NCI-H1105 treated with DMSO at 0.1 percent for 48 hours (cell line): ENCODE measurements around the gene POP4.
"Not testable (repeated sequence)": the region's sequence is repeated elsewhere in the genome, so short reads cannot be mapped to it uniquely, and the experiment has no call there.

Experiments used
- DNase-seq: peaks from one replicate; lab custom pipeline; 2025; lab: John Stamatoyannopoulos, UW

Gene POP4

DNA sequence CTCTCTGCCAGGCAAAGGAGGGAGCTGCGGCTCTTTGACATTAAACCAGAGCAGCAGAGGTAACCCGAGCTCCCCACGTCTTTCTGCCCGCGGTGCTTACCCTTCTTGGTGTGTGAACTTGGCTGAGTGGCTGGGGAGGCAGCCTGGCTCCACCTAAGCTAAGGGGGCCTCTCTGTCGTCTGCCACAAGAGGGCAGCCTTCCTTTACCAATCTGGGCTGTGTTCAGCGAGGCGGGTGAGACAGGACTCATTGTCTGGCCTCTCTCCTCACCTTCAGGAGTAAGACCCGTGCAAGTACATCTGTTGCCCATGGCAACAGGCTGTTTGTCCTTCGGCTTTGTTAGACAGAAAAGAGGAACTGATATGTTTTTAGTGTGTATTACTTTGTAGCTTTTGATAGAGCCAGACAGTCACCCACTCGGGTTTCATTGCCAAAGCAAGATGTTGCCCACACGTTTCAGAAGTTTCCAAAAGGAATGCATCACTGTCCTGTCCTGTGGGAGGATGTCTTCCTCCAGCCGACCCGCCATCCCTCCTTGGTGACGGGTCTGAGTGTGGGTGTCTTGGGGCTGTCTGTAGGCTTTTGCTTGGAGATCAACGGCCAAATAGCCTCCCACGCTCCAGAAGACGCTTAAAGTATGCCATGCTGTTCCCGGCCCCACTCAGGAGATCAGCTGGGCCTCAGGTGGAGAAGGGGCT, 4.6 kb downstream of the POP4 start:
- peak; percentile 77 for DNase-seq

DNA sequence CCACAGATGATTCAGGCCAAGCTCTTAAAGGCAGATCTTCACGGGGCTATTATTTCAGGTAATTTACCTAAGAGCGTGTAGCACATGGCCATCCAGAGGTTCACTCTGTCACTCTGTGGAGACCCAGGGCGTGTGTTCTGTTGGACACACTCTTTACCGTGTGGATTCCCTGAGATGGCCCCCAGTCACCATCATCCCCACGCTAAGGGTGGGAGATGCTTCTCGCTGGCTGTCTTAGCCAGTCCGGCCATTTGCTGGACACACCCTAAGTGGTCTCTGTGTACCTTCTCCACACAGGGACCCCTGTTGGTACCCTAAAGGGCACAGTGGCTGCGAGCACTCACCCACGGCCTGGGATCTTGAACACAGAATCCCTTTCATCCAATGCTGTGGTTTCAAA, 6.0 kb downstream of the POP4 start:
- no peak for DNase-seq

DNA sequence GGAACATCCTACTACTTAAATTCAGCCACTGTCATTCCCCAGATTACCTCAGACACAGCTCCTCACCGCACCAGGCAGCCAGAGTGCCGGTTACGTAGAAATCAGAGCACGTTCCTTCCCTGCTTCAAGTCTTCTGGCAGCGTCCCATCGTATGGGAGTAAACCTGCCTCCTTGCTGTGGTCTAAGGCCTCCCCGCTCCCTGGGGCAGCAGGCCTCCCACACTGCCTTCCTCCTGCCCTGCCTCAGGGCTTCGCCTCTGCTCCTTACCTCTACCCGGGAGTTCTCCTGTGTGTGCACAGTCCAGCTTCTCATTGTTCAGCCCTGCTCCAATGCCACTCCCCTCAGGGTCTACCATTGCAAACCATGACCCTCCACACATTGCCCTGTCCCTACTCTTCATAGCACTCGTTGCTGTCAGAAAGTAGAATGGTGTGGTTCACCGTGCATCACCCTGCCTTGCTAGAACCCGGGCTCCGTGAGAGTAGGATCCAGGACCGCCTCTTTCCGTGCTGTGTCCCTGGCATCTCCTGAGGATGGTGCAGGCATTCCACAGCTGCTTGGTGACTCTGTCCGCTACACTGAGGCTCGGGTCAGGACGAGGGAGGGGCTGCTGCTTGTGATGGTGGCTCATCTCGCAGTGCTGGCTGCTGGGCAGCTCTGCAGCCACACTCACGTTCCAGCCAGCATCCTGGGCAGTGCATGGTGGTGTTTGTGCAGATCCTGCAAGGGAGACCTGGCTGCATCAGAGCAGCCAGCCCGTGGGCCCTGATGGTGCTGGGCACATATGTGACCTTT, 6.9 kb downstream of the POP4 start:
- DNase-seq, result no peak

DNA sequence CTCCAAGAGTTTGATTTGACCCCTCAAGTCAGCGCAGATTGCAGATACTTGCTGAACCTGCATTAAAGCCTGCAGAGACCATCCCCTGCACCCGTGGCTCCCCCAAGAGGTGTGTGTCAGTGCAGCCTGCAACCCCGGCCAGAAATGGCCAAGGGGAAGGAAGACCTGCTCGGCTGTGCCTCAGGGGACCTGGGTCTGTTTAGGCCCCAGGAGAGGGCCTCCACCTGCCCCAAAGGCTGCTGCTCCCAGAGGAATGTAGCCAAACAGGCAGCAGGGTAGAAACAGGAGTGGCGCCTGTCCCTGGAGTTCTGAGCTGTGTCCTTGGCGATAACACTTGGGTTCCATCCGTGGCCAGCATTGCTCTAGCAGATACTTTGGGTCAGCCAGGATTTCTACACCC, 8.0 kb downstream of the POP4 start:
- DNase-seq, result no peak

DNA sequence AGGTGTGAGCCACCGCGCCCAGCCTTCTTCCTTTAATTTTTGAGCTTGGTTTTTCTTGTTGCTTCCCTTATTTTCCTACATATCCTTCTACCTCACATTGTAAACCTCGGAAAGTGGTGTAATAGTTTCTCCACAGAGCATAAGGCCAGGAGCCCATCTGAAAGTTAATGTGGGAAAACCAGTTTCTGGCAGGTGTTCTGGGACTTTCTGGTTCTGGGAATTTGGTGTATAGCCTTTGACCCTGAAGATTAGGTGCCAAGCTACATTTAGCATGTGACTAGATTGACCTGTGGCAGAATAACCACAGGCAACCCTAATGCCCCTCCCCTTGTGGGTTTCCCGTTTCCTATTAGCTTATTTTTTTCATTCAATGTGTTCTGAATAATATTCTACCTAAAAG, 8.7 kb downstream of the POP4 start:
- DNase-seq, result no peak

DNA sequence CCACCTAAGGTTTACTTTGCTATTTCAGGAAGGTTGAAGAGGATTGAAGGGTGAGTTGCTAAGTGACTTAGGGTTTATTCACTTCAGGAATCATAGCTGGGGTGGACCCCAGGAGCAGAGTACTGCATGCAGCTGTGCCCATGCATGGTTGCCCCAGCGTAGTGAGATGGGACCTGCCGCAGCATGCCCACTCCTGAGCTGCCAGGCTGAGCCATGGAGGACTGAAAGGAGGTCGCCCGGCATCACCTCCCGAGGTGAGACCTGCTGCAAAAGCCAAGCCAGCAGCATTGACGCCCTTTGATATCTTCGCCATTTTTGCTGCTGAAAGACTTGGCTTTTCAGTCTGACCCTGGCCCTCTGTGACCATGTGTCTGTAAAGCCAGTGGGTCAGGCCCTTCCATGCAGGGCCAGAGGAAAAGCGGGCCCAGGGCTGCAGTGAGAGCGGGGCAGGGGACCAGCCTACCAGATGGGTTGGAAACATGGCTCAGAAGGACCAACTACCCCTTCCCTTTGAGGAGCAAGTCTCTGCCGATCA, 9.9 kb downstream of the POP4 start:
- no peak for DNase-seq

DNA sequence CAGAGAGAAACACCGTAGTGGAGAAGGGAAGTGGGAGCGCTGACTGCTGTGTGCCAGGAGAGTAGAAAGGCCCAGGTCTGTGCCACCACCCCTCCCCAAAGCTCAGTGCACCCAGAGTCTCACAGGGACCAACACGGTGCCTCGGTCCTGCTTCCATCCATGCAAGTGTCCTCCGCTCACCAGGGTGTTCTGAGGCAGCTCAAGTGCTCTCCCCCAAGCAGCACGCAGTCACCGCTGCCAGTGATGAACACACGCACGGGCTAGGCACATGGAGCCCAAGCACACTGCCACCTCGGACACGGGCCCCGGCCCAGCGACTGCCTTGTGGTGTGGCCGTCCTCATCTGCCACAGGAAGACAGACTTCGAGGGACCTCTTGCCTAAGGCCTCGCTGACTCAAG, 10.5 kb downstream of the POP4 start:
- DNase-seq, result no peak

DNA sequence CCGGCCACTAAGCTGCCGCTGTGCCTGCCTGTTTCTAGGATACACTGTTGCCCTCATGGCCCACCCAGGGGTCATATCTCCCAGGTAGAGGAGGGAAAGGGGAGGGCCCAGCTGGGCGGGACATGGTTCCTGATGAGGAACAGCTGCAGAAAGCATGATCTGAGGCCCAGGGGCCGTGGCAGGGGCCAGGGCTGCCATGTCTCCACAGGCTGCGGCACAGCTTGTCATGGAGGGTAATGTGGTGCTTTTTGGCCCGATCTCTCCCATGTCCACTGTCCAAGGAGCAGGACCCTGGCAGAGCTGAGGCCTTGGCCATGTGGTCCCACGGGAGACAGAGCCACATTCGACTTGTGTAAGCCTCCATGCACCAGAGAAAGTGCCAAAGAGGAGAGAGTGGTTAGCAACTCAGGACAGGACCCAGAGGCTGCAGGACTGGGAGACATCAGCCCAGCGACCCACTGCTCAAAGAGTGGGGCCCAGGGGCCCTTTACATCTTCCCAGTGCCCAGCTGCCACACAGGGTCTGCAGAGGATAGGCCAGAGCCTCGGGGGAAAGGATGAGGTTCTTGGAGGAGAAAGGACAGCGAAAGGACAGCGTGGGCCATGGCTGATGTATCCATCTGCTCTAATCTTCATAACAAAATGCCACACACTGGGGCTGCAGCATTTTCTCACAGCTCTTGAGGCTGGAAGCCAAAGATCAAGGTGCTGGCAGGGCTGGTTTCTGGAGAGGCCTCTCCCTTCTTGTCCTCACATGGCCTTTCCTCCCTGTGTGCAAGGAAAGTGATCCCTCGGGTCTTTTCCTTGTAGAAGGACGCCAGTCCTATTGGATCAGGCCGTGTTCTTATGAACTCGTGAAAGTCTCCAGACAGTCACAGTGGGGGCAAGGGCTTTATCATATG, 11.5 kb downstream of the POP4 start:
- no peak for DNase-seq

DNA sequence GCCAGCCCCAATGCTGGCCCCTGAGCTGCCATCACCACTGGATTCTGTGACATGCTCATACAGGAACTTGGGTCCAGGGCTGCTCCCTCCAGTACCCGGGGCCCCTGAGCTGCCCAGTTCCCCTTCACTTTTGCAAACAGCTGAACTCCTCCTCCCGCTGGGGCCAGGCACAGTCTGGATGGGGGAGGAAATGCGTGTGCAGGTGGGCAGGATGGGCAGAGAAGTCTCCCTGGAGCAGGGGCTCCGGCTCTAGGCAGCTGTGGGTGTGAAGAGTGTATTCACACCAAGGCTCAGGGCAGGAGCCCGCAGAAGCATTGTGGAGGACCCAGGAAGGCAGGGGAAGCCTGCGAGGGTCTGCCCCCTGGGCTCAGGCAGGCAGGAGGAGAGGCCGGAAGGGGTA, 12.4 kb downstream of the POP4 start:
- DNase-seq, result no peak

DNA sequence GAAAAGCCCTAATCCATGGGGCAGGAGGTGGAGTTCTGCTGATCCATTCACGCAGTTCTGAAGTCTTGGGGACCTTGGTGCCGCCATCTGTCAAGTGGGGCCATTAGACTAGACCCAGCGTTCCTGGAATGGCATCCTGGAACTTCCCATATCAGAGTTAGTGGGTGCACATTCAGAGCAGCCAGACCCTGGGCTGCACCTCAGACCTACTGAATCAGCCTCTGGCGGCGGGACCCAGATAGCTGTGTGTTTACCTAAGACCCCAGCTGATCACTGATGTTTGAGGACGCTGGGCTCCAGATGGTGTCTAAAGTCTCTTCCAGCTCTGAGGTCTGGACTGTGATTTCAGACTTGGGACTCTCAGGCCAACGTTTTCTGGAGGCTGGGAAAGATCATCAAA, 12.8 kb downstream of the POP4 start:
- no peak for DNase-seq

DNA sequence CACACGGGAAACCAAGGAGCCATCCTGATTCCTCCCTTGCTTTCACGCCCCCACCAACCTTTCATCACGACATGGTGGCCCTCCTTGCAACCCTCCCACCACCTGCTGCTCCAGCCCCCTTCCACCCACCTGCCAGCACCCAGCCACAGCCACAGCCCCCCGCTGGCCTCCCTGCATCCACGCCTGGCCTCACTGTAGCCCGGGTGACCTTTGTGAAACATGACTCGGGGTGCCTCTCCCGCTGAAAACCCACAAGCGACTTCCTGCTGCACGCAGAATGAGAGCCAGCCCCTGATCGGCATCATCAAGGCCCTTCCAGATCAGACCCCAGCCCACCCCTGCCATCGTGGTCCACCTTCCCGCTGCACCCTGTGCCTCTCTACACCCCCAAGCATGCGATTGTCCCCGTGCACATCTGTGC, 14.9 kb downstream of the POP4 start:
- no peak for DNase-seq

DNA sequence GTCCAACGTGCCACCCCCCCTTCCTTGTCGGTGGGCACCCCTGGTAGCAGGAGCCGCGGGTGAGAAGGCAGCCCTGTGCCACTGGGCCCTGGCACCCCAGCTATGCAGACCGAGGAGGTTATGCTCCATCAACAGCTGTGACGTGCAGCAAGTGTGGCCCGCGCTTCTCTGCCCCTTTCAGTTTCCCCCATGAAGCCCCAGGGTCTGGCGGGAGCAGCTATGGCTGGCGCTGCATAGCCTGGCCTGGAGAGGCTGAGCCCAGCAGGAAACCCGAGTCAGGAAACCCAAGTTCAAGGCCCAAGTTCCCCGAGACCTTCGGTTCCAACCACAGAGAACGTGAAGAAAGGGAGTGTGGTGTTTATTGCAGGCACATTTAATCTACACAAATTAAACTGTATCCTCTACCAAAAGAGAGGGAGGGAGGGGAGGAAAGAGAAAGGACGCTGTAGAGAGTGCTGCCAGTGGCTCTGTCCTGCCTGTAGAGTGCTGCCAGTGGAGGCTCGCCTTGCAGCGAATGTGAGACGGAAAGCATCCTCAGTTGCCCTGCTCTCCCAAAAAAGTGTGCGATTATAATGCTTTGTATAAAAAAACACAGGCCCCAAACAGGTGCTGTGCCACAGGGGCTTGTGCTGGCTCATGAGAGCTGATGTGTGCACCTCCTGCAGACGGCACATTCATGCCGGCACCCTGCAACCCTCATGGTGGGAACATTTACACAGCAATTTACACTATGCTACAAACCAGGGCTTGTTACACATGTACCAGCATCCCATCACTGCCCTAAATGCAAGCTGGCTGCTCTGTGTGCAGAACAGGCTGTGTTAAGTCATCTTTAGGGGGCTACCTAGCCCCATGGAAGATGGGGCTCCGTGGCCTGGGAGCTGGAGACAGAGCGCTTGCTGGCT, 16.3 kb downstream of the POP4 start:
- DNase-seq, result no peak

DNA sequence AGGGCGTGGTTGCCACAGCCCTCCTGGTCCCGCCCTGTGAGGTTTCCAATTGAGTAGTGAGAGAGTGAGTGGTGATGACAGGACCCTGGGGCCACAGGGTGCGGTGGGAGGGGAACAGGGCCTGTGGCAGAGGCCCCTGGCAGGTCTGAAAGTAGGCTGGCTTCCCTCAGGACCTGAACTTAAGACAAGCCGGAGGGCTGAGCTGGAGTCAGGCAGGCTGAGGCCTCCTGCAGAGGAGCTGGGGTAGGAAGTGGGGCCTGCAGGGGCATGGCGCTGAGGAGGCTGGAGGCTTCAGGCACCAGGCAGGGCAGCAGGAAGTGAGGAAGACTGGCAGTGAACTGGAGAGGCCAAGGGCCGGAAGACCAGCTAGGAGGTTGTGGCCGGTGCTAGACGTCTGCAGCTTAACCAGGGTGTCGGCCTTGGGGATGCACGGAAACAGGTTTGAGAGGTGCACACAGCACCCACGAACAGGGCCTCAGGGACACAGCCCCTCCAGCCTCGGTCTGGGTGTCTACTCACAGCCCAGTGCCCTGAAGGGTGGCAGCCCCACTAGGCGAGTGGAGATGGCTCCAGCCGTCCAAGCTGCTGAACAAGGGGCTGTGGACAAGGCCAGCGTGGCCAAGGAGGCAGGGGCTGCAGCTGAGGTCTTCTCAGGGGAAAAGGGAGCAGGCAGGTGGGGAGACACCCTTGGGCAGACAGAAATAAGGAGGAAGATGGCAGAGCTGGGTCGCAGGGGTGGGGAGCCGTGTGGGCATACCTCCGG, 17.8 kb downstream of the POP4 start:
- no peak for DNase-seq

DNA sequence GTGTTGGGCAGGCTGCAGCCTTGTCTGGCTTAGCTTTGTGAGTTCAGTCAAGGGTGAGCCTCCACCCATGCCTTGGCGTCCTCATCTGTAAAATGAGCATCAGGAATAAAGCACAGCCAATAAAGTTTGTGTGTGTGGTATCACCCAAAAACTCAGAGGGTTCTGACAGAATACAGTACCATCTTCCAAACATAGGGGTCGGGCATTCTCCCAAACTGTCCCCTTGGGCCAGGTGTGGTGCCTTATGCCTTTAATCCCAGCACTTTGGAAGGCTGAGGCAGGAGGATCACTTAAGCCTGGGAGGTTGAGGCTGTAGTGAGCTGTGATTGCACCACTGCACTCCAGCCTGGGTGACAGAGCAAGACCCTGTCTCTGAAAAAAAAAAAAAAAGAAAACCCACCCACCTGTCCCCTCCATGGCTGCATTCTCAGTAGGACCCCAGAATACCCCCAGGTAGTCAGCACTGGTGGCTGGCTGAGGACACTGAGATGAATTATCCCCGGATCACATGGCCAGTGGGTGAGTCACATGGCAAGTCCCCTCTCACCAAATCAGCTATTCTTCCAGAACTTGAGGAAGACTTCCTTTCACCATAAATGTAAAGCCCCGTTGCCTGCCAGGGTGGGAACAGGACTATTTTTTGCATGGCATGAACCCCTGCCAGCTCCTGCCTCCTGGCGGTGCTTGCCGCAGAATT, 18.6 kb downstream of the POP4 start:
- DNase-seq, result no peak

DNA sequence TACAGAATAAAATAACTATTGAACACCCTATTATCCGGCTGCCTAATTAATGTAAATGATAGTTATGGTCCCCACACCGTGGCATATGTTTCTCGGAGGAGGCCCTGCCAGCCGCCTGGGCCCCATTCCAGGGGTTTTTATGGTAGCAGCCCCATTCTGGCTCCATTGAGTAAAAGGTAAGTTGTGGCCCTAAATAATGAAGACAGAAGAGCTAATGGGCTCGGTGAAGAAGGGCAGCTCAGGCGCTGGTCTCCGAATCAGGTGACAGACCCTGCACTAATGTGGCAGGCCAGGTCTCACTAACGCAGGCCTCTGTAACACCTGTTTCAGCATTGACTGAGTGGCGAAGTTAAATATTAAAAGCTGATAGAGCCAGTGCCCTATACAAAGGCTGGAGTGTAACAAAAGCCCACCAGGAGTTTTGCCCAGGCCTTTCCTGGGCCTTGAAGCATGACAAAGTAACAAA, 19.1 kb downstream of the POP4 start:
- DNase-seq, result no peak

DNA sequence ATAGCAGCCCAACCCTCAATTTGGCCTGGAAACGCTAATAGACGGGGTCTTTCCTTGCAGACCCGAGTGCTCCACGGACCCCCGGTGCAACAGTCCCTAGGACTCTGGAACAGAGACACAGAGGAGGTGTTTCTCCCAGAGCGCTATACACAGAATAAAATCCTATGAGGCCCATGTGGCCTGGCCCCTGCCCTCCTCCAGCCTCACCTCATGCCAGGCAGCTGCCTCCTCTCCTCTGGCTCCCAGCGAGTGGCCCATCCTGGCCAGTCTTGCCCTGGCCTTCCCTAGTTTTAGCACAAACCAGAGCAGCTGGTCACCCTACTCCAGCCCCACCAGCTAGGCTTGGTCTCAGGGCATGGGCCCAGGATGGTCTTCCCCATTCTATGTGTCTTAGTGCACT, 20.3 kb downstream of the POP4 start:
- no peak for DNase-seq

DNA sequence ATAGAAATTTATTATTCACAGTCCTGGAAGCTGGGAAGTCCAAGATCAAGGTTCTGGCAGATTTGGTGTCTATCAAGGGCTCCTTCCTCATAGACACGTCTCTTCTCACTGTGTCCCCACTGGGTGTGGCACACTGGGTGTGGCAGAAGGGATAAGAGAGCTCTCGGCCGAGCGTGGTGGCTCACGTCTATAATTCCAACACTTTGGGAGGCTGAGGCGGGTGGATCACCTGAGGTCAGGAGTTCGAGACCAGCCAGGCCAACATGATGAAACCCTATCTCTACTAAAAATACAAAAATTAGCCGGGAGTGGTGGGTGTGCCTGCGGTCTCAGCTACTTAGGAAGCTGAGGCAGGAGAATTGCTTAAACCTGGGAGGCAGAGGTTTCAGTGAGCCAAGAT, 20.7 kb downstream of the POP4 start:
- not testable (repeated sequence) for DNase-seq

DNA sequence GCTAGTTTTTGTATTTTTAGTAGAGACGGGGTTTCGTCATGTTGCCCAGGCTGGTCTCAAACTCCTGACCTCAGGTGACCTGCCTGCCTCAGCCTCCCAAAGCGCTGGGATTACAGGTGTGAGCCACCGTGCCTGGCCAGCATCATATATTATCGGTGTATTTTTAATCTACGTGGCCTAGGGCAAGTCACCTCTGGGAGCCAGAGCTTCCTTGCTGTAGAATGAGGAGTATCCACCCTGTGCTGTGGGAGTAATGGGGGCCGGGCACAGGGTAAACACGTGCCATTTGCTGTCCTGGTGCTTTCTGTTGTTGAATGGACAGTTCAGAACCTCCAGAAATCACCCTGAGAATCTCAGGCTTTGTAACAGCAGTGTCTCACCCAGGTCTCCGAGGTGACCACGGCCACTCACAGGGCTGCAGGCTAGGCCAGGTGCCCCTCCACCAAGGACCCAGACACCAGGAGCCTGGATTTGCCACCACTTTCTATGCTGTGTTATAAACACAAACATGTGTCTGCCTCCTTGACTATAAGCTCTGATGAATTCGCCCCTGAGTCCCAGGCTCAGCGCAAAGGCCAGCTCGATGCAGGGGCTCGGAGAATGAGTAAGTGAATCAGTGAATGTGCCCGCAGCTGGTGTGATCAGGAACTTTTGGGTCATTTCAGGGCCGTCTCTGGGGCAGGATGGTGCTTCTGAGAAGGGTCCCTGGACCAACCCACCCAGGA, 22.7 kb downstream of the POP4 start:
- no peak for DNase-seq

DNA sequence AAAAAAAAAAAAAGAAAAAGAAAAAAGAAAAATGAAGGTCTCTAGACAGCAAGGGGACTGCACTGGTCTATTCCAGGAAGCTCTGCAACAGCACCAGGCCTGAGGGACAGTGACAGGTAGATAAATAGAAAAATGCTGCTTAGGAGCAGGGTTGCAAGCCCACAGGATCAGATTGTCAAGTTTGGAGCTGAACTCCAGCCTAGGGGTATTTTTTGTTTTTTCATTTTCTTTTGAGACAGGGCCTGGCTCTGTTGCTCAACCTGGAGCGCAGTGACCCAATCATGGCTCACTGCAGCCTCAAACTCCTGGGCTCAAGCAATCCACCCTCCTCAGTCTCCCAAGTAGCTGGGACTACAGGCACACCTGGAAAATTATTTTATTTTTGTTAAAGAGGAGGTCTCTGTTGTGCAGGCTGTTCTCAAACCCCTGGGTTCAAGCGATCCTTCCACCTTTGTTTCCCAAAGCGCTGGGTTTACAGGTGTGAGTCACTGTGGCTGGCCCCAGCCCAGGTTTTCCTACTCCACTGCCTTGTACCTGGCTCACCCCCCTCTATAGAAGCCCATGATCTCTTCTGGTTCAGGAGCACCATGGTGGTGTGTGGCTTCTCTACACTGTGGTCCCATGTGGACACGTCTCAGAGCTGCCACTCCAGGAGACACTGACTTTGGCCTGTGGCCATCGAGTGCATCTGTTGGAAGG, 23.9 kb downstream of the POP4 start:
- DNase-seq, result no peak
